ENCODE data around the gene ZNF653. TPM values are rescaled to one million over a fixed set of nuclear protein-coding genes. Genes with fewer than 3 reads are reported as not detected.

The ZNF653 gene
- total RNA-seq, 1 donor from 2014 or later: 5.7 TPM

DNA sequence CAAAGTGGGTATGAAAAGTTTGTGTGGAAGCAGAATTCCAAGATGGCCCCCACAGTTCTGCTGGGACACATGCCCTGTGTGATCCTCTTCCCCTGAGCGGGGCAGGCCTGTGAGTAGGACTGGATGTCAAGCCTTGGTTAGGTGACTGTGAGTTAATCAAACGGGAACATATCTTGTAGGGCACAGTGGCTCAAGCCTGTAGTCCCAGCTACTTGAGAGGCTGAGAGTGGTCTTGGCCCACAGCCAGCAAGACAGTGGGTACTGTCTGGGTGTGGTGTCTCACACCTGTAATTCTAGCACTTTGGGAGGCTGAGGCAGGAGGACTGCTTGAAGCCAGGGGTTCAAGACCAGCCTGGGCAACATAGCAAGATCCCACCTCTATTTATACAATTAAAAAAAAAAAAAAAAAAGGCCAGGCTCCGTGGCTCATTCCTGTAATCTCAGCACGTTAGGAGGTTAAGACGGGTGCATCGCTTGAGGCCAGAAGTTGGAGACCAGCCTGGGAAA, 6.4 kb downstream of the ZNF653 start:
- H3K27me3 ChIP-seq (ENCODE audit: control insufficient read depth in 3 of 3, insufficient read depth in 3 of 3, low read length in 3 of 3): no peaks in the 10 kb centered on the region
- H3K4me1 ChIP-seq (ENCODE audit: control insufficient read depth in 3 of 3, insufficient read depth in 3 of 3, low read length in 3 of 3): no peaks in the 10 kb centered on the region
- peaks cover 10 to 20% (median 17%) of the 10 kb centered on the region in 3 donors for H3K36me3 ChIP-seq (ENCODE audit: control insufficient read depth in 3 of 3, insufficient read depth in 3 of 3, low read length in 3 of 3)
- no peak overlapping the region for H3K4me3 ChIP-seq (ENCODE audit: low read length in 3 of 3)
- no peak overlapping the region for H3K27ac ChIP-seq (ENCODE audit: low read depth, low read length)
- no peaks in the 10 kb centered on the region for H3K9me3 ChIP-seq (ENCODE audit: control insufficient read depth in 3 of 3, low read length in 3 of 3)
- no peak overlapping the region for H3K9ac ChIP-seq (ENCODE audit: low read depth in 1 of 3, low read length in 3 of 3)

- Histone ChIP-seq H3K36me3 (ENCODE audit: control insufficient read depth in 3 of 3, insufficient read depth in 3 of 3, low read length in 3 of 3) (peaks cover 14 to 24% (median 17%) of the 10 kb centered on the region in 3 donors), H3K4me1 (ENCODE audit: control insufficient read depth in 3 of 3, insufficient read depth in 3 of 3, low read length in 3 of 3) (no peaks in the 10 kb centered on the region), H3K4me3 (ENCODE audit: low read length in 3 of 3) (no peak overlapping the region), H3K27me3 (ENCODE audit: control insufficient read depth in 3 of 3, insufficient read depth in 3 of 3, low read length in 3 of 3) (no peaks in the 10 kb centered on the region), H3K9ac (ENCODE audit: low read depth in 1 of 3, low read length in 3 of 3) (no peak overlapping the region), H3K27ac (ENCODE audit: low read depth, low read length) (no peak overlapping the region), H3K9me3 (ENCODE audit: control insufficient read depth in 3 of 3, low read length in 3 of 3) (no peaks in the 10 kb centered on the region)
These were observed 9.1 kb downstream of the ZNF653 start for GRCh38 chr19:11496391-11497163.

DNA sequence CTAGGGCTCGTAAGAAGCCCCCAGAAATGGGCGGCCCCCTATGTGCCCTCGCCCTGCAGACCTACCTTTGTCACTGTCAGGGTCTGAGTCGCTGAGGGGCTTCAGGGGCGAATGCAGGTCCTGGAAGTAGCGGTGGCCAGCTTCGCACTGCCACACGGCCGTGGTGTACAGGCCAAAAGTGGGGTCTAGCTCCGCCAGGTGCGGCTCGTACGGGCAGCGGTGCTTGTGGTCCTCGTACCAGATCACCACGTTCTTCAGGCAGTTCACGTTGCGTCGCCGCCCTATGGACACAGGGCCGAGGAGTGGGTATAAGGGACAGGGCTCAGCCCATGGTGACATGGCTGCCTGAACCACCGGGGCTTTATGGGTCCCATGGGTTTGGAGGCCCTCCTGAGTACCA, 9.8 kb downstream of the ZNF653 start:
- H3K9me3 ChIP-seq (ENCODE audit: control insufficient read depth in 3 of 3, low read length in 3 of 3): no peaks in the 10 kb centered on the region
- H3K27me3 ChIP-seq (ENCODE audit: control insufficient read depth in 3 of 3, insufficient read depth in 3 of 3, low read length in 3 of 3): no peaks in the 10 kb centered on the region
- peaks cover 18 to 26% (median 22%) of the 10 kb centered on the region in 3 donors for H3K36me3 ChIP-seq (ENCODE audit: control insufficient read depth in 3 of 3, insufficient read depth in 3 of 3, low read length in 3 of 3)
- H3K9ac ChIP-seq (ENCODE audit: low read depth in 1 of 3, low read length in 3 of 3): no peak overlapping the region
- H3K27ac ChIP-seq (ENCODE audit: low read depth, low read length): no peak overlapping the region
- H3K4me1 ChIP-seq (ENCODE audit: control insufficient read depth in 3 of 3, insufficient read depth in 3 of 3, low read length in 3 of 3): no peaks in the 10 kb centered on the region
- no peak overlapping the region for H3K4me3 ChIP-seq (ENCODE audit: low read length in 3 of 3)

DNA sequence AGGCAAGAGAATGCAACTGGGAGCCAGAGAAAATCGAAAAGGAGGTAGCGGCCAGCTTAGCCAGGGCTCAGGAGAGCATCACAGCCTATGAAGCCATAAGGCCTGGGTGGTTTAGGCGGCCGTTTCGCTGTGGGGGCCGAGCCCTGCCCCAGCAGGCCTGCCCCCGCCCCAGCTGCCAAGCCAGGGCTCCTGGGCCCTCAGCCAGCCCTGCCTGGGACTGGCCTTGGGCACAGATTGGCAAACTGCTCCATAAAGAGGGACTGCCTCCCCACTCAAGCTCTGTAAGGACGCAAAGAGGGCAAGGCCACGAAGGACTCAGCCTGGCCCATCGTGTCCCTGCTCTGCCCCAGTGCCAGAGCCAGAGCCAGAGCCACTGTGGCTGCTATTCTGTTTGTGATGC, 10.2 kb downstream of the ZNF653 start:
- Histone ChIP-seq H3K36me3 (ENCODE audit: control insufficient read depth in 3 of 3, insufficient read depth in 3 of 3, low read length in 3 of 3) (peaks cover 20 to 26% (median 25%) of the 10 kb centered on the region in 3 donors), H3K4me3 (ENCODE audit: low read length in 3 of 3) (no peak overlapping the region), H3K4me1 (ENCODE audit: control insufficient read depth in 3 of 3, insufficient read depth in 3 of 3, low read length in 3 of 3) (no peaks in the 10 kb centered on the region), H3K27ac (ENCODE audit: low read depth, low read length) (no peak overlapping the region), H3K9ac (ENCODE audit: low read depth in 1 of 3, low read length in 3 of 3) (no peak overlapping the region), H3K9me3 (ENCODE audit: control insufficient read depth in 3 of 3, low read length in 3 of 3) (no peaks in the 10 kb centered on the region), H3K27me3 (ENCODE audit: control insufficient read depth in 3 of 3, insufficient read depth in 3 of 3, low read length in 3 of 3) (no peaks in the 10 kb centered on the region)

GRCh38 chr19:11494634-11495285, 10.9 kb downstream of the ZNF653 start:
- Histone ChIP-seq H3K27me3 (ENCODE audit: control insufficient read depth in 3 of 3, insufficient read depth in 3 of 3, low read length in 3 of 3) (no peaks in the 10 kb centered on the region), H3K4me1 (ENCODE audit: control insufficient read depth in 3 of 3, insufficient read depth in 3 of 3, low read length in 3 of 3) (no peaks in the 10 kb centered on the region), H3K9ac (ENCODE audit: low read depth in 1 of 3, low read length in 3 of 3) (no peak overlapping the region), H3K4me3 (ENCODE audit: low read length in 3 of 3) (no peak overlapping the region), H3K9me3 (ENCODE audit: control insufficient read depth in 3 of 3, low read length in 3 of 3) (no peaks in the 10 kb centered on the region), H3K27ac (ENCODE audit: low read depth, low read length) (no peak overlapping the region), H3K36me3 (ENCODE audit: control insufficient read depth in 3 of 3, insufficient read depth in 3 of 3, low read length in 3 of 3) (peaks cover 20 to 26% (median 25%) of the 10 kb centered on the region in 3 donors)

DNA sequence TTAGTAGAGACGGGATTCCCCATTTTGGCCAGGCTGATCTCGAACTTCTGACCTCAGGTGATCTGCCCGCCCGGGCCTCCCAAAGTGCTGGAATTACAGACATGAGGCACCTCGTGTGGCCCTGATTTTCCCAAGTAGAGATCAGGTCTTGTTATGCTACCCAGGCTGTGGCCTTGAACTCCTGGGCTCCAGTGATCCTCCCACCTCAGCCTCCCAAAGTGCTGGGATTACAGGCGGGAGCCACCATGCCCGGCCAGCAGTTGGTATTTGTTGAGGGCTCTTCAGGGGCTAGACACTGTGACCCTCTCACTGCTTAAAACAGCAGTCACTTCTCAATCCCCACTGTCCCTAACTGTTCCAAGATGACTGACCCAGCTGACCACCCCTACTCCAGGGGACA, 16.3 kb downstream of the ZNF653 start:
- H3K27me3 ChIP-seq (ENCODE audit: control insufficient read depth in 3 of 3, insufficient read depth in 3 of 3, low read length in 3 of 3): no peaks in the 10 kb centered on the region
- H3K9me3 ChIP-seq (ENCODE audit: control insufficient read depth in 3 of 3, low read length in 3 of 3): no peaks in the 10 kb centered on the region
- H3K36me3 ChIP-seq (ENCODE audit: control insufficient read depth in 3 of 3, insufficient read depth in 3 of 3, low read length in 3 of 3): peaks cover 11 to 12% (median 11%) of the 10 kb centered on the region in 3 donors
- no peaks in the 10 kb centered on the region for H3K4me1 ChIP-seq (ENCODE audit: control insufficient read depth in 3 of 3, insufficient read depth in 3 of 3, low read length in 3 of 3)
- no peak overlapping the region for H3K27ac ChIP-seq (ENCODE audit: low read depth, low read length)
- H3K4me3 ChIP-seq (ENCODE audit: low read length in 3 of 3): no peak overlapping the region
- H3K9ac ChIP-seq (ENCODE audit: low read depth in 1 of 3, low read length in 3 of 3): no peak overlapping the region

- H3K9ac ChIP-seq (ENCODE audit: low read depth in 1 of 3, low read length in 3 of 3): no peak overlapping the region
- no peaks in the 10 kb centered on the region for H3K9me3 ChIP-seq (ENCODE audit: control insufficient read depth in 3 of 3, low read length in 3 of 3)
- no peak overlapping the region for H3K27ac ChIP-seq (ENCODE audit: low read depth, low read length)
- H3K4me1 ChIP-seq (ENCODE audit: control insufficient read depth in 3 of 3, insufficient read depth in 3 of 3, low read length in 3 of 3): peaks cover 7 to 10% (median 9%) of the 10 kb centered on the region in 3 donors
- peaks cover 8 to 13% (median 11%) of the 10 kb centered on the region in 3 donors for H3K36me3 ChIP-seq (ENCODE audit: control insufficient read depth in 3 of 3, insufficient read depth in 3 of 3, low read length in 3 of 3)
- H3K4me3 ChIP-seq (ENCODE audit: low read length in 3 of 3): no peak overlapping the region
- peaks cover 18 to 19% (median 19%) of the 10 kb centered on the region in 3 donors for H3K27me3 ChIP-seq (ENCODE audit: control insufficient read depth in 3 of 3, insufficient read depth in 3 of 3, low read length in 3 of 3)
These were observed 18.8 kb downstream of the ZNF653 start for GRCh38 chr19:11486661-11487503.

DNA sequence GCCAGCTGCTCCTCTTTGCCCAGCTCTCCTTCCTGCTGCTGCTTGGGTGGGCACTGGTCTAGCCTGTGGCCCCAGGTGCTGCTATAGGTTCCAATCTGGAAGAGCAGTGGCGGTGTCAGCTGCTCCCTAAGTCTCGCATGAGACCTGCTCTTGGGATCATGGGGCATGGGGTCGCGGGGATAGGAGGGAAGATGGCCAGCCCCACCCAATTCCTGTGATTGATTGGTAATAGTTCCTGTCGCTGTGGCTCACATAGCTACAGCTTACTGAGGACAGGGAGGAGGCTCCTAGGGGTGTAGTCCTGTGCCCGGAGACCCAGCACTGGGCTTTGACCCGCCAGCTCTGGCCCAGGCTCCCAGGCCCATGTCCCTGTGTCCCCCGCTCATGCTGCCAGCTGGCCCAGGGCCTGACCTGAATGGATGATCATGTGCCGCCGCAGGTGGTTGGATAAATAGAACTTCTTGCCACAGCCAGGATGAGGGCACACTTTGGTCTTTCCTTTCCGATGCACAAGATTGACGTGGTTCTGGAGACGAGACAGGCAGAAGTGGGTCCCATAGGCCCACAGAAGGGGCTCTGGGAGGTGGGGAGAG, 20.3 kb downstream of the ZNF653 start:
- H3K9me3 ChIP-seq (ENCODE audit: control insufficient read depth in 3 of 3, low read length in 3 of 3): no peaks in the 10 kb centered on the region
- H3K27me3 ChIP-seq (ENCODE audit: control insufficient read depth in 3 of 3, insufficient read depth in 3 of 3, low read length in 3 of 3): peaks cover 28 to 34% (median 30%) of the 10 kb centered on the region in 3 donors
- H3K9ac ChIP-seq (ENCODE audit: low read depth in 1 of 3, low read length in 3 of 3): no peak overlapping the region
- H3K36me3 ChIP-seq (ENCODE audit: control insufficient read depth in 3 of 3, insufficient read depth in 3 of 3, low read length in 3 of 3): peaks cover 4 to 6% (median 5%) of the 10 kb centered on the region in 3 donors
- no peak overlapping the region for H3K4me3 ChIP-seq (ENCODE audit: low read length in 3 of 3)
- H3K27ac ChIP-seq (ENCODE audit: low read depth, low read length): no peak overlapping the region
- peaks cover 7 to 10% (median 9%) of the 10 kb centered on the region in 3 donors for H3K4me1 ChIP-seq (ENCODE audit: control insufficient read depth in 3 of 3, insufficient read depth in 3 of 3, low read length in 3 of 3)

- Histone ChIP-seq H3K36me3 (ENCODE audit: control insufficient read depth in 3 of 3, insufficient read depth in 3 of 3, low read length in 3 of 3) (peaks cover 4 to 6% (median 5%) of the 10 kb centered on the region in 3 donors), H3K27ac (ENCODE audit: low read depth, low read length) (no peak overlapping the region), H3K9ac (ENCODE audit: low read depth in 1 of 3, low read length in 3 of 3) (no peak overlapping the region), H3K27me3 (ENCODE audit: control insufficient read depth in 3 of 3, insufficient read depth in 3 of 3, low read length in 3 of 3) (peaks cover 39 to 48% (median 40%) of the 10 kb centered on the region in 3 donors), H3K4me1 (ENCODE audit: control insufficient read depth in 3 of 3, insufficient read depth in 3 of 3, low read length in 3 of 3) (peaks cover 9 to 10% (median 10%) of the 10 kb centered on the region in 3 donors), H3K4me3 (ENCODE audit: low read length in 3 of 3) (no peak overlapping the region), H3K9me3 (ENCODE audit: control insufficient read depth in 3 of 3, low read length in 3 of 3) (no peaks in the 10 kb centered on the region)
These were observed 22.1 kb downstream of the ZNF653 start for GRCh38 chr19:11483366-11484111.
